Neural crest cell (in vitro differentiated cells): Measurements from ENCODE around the gene PCNX3. TPM values are rescaled to one million over a fixed set of nuclear protein-coding genes. Genes with fewer than 3 reads are reported as not detected.
A peak's percentile ranks its signal among the peaks of the same experiment; 100 is the strongest.

Source experiments
- DNase-seq: peaks from one replicate; pipeline ENCODE4 v3.0.0; 2021; ENCODE audit warnings: low read depth, mixed read lengths, low spot score
- H3K27ac Mint-ChIP-seq: one replicate; pipeline ENCODE4 v1.8.0; 2021; ENCODE audit warnings: mild to moderate bottlenecking, mixed read lengths; ENCODE audit not compliant: unreplicated experiment
- H3K27me3 Mint-ChIP-seq: 2 replicates; pipeline ENCODE4 v1.8.0; 2021; ENCODE audit warnings: low read depth, mild to moderate bottlenecking, mixed read lengths
- H3K36me3 Mint-ChIP-seq: 2 replicates; pipeline ENCODE4 v1.8.0; 2021; ENCODE audit warnings: low read depth, mild to moderate bottlenecking, mixed read lengths
- H3K4me1 Mint-ChIP-seq: 2 replicates; pipeline ENCODE4 v1.8.0; 2021; ENCODE audit warnings: mixed read lengths
- H3K4me3 Mint-ChIP-seq: one replicate; pipeline ENCODE4 v1.8.0; 2021; ENCODE audit warnings: mild to moderate bottlenecking, mixed read lengths
- H3K9me3 Mint-ChIP-seq: 2 replicates; pipeline ENCODE4 v1.8.0; 2021; ENCODE audit warnings: mixed read lengths
- total RNA-seq: library from RNA; stranded (reverse); gene quantifications from 2 replicates; pipeline ENCODE4 v1.2.1, GENCODE V29; 2021
- TF ChIP-seq, protein P1 (sequence below): fragments of 200-600 bp; sonication (generic); conservative IDR thresholded peaks from 2 replicates; pipeline ENCODE4 v1.5.0; 2021; ENCODE audit warnings: antibody characterized with exemption, mild to moderate bottlenecking

The PCNX3 gene
- total RNA-seq, 1 donor from 2014 or later: 58.2 TPM

DNA sequence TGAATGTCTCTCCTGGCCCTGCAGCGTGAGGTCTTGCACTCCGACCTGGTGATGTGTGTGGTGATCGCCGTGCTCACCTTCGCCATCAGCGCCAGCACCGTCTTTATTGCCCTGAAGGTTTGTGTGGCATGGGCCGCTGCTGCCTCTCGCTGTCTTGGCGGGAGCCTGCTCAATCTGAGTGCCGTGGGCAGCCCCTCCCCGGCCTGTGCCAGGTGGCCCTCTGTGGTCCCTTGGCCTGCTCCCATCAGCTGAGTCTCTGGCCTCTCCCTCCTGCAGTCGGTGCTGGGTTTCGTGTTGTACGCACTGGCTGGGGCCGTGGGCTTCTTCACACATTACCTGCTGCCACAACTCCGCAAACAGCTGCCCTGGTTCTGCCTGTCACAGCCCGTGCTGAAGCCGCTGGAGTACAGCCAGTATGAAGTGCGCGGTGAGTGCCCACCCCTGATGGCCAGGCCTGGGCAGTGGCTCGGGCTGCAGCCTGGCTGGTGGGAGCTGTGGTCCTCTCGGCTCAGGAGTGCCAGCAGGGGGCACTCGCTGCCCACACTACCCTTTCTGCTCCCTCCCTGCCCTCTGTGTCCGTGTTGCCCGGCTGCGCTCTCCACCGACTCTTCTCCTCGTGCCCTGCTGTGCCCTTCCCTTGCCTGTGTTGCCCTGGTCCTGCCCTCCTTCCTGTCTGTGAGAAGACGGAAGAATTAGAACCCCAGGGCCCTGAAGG, 10.2 kb downstream of the PCNX3 start:
- Mint-ChIP-seq H3K4me1 (no peaks in the 10 kb centered on the region), H3K36me3 (peaks cover 3% of the 10 kb centered on the region), H3K27me3 (no peaks in the 10 kb centered on the region), H3K9me3 (no peaks in the 10 kb centered on the region), H3K4me3 (no peak overlapping the region), H3K27ac (no peak overlapping the region)
- peak; percentile 40 for DNase-seq
- TF ChIP-seq, protein P1, sequence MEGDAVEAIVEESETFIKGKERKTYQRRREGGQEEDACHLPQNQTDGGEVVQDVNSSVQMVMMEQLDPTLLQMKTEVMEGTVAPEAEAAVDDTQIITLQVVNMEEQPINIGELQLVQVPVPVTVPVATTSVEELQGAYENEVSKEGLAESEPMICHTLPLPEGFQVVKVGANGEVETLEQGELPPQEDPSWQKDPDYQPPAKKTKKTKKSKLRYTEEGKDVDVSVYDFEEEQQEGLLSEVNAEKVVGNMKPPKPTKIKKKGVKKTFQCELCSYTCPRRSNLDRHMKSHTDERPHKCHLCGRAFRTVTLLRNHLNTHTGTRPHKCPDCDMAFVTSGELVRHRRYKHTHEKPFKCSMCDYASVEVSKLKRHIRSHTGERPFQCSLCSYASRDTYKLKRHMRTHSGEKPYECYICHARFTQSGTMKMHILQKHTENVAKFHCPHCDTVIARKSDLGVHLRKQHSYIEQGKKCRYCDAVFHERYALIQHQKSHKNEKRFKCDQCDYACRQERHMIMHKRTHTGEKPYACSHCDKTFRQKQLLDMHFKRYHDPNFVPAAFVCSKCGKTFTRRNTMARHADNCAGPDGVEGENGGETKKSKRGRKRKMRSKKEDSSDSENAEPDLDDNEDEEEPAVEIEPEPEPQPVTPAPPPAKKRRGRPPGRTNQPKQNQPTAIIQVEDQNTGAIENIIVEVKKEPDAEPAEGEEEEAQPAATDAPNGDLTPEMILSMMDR: peak; percentile 61

DNA sequence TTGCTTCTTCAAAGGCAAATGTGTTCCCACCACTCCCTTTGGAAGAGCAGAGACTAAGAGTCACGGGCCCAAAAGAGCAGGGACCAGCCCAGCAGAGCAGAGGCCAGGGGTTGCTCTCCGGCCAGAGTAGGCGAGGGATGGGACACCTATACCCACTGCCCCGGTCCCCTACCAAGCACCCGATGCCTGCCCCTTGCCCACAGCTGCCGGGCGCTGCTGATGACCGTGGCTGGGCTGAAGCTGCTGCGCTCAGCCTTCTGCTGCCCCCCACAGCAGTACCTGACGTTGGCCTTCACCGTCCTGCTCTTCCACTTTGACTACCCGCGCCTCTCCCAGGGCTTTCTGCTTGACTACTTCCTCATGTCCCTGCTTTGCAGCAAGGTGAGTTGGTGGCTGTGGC, 11.6 kb downstream of the PCNX3 start:
- Mint-ChIP-seq H3K9me3 (no peaks in the 10 kb centered on the region), H3K27ac (no peak overlapping the region), H3K4me3 (no peak overlapping the region), H3K36me3 (no peaks in the 10 kb centered on the region), H3K4me1 (no peaks in the 10 kb centered on the region), H3K27me3 (no peaks in the 10 kb centered on the region)
- DNase-seq: no peak
- TF ChIP-seq, protein P1: no peak

DNA sequence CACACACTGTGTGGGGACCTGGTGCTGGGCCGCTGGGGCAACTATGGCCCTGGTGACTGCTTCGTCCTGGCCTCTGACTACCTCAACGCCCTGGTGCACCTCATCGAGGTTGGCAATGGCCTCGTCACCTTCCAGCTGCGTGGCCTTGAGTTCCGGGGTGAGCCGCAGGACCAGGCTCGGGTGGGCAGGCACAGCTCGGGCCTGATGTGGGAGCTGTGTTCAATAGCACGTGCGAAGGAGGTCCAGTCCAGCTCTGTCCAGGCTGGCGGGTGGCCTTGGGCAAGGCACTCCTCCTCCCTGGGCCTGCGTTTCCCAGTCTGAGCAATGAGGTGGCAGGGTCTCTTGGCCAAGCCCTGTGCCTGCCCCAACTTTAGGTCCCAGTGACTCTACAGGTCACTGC, 14.0 kb downstream of the PCNX3 start:
- Mint-ChIP-seq H3K4me1 (no peaks in the 10 kb centered on the region), H3K27me3 (no peaks in the 10 kb centered on the region), H3K4me3 (no peak overlapping the region), H3K27ac (no peak overlapping the region), H3K36me3 (no peaks in the 10 kb centered on the region), H3K9me3 (no peaks in the 10 kb centered on the region)
- TF ChIP-seq, protein P1: no peak
- no peak for DNase-seq

DNA sequence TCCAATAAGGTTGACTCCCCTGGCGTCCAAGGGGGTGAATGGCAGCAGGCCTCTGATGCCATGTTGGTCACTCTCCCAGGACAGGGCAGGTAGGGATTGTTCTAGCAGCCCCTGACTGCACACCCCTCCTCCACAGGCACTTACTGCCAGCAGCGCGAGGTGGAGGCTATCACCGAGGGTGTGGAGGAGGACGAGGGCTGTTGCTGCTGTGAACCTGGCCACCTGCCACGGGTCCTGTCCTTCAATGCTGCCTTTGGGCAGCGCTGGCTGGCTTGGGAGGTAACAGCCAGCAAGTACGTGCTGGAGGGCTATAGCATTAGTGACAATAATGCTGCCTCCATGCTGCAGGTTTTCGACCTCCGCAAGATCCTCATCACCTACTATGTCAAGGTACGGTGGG, 14.6 kb downstream of the PCNX3 start:
- no peaks in the 10 kb centered on the region for H3K9me3 Mint-ChIP-seq
- H3K27me3 Mint-ChIP-seq: no peaks in the 10 kb centered on the region
- H3K36me3 Mint-ChIP-seq: no peaks in the 10 kb centered on the region
- TF ChIP-seq, protein P1: no peak
- no peak for DNase-seq
- H3K4me3 Mint-ChIP-seq: no peak overlapping the region
- no peaks in the 10 kb centered on the region for H3K4me1 Mint-ChIP-seq
- H3K27ac Mint-ChIP-seq: no peak overlapping the region

DNA sequence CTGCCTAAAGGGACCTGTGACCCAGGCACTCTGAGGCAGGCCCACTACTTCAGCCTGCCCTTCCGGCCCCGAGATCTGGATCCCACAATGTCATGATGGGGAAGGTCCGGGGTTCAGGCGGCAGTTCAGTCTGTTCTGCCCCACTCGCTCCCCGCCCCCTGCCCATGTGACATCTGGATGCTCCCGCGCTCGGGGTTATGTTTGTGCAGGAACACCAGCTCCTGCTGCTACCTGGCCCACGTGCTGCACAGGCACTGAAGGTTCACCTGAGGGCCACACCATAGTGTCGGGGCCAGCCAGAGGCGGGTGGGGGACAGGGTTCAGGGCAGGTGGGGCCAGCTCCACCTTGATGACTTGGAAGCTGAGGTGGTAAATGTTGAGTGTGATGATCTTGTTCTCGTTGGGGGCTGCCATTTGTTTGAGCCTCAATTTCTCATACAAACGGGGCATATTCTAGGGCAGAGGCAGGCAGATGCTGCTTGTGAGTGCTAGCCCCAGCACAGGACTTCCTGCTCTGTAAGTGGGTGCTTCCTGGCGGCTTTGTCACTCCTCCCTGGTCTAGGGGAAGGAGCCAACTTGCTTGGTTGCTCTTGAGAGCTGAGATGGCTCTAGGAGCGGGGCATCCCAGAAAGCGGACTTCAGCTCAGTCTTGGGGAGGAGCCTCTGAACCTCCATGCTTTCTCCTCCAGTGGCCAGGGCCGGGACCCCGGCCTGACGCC, 18.0 kb downstream of the PCNX3 start:
- no peak for DNase-seq
- no peak overlapping the region for H3K4me3 Mint-ChIP-seq
- H3K4me1 Mint-ChIP-seq: peaks cover 15% of the 10 kb centered on the region
- no peaks in the 10 kb centered on the region for H3K36me3 Mint-ChIP-seq
- H3K9me3 Mint-ChIP-seq: no peaks in the 10 kb centered on the region
- TF ChIP-seq, protein P1: no peak
- H3K27ac Mint-ChIP-seq: peak overlapping the region; percentile 50
- H3K27me3 Mint-ChIP-seq: no peaks in the 10 kb centered on the region
